ENCODE results near the gene ZFP62.

Gene ZFP62

GRCh38 chr5:180808461-180809000, 52.5 kb downstream of the ZFP62 start:
- no peak for DNase-seq (ENCODE audit: extremely low spot score)
- ChIA-PET POLR2A (interaction anchor here (0.6 kb wide), 1 partner anchor 246 kb away, joined by 4 read pairs; no protein-coding TSS in a partner anchor), CTCF (interaction anchor here (0.9 to 3.1 kb wide), 6 partner anchors 9 to 60 kb away, joined by 4 to 9 read pairs (median 6); no protein-coding TSS in a partner anchor)
- TF ChIP-seq CTCF (IDR thresholded peaks at IDR 0.05; ENCODE audit: control extremely low read depth, extremely low read depth, low read depth, missing control alignments): no peak

- TF ChIP-seq CTCF (IDR thresholded peaks at IDR 0.05; ENCODE audit: control extremely low read depth, extremely low read depth, low read depth, missing control alignments): no peak
- no peak for DNase-seq (ENCODE audit: extremely low spot score)
- ChIA-PET CTCF (interaction anchor here (0.9 to 3.1 kb wide), 10 partner anchors 9 to 61 kb away, joined by 3 to 9 read pairs (median 6); no protein-coding TSS in a partner anchor), POLR2A (interaction anchor here (0.6 kb wide), 1 partner anchor 247 kb away, joined by 4 read pairs; no protein-coding TSS in a partner anchor)
Observed at GRCh38 chr5:180807654-180808414, 53.2 kb downstream of the ZFP62 start.

- ChIA-PET CTCF (interaction anchor here (1.5 to 3.1 kb wide), 7 partner anchors 10 to 62 kb away, joined by 3 to 9 read pairs (median 7); no protein-coding TSS in a partner anchor), POLR2A (no interaction called here)
- no peak for TF ChIP-seq CTCF (IDR thresholded peaks at IDR 0.05; ENCODE audit: control extremely low read depth, extremely low read depth, low read depth, missing control alignments)
- no peak for DNase-seq (ENCODE audit: extremely low spot score)
Observed at GRCh38 chr5:180807046-180807445, 54.0 kb downstream of the ZFP62 start.

GRCh38 chr5:180806351-180807011, 54.6 kb downstream of the ZFP62 start:
- ChIA-PET POLR2A (no interaction called here), CTCF (interaction anchor here (1.5 to 3.1 kb wide), 7 partner anchors 11 to 62 kb away, joined by 3 to 9 read pairs (median 7); no protein-coding TSS in a partner anchor)
- no peak for TF ChIP-seq CTCF (IDR thresholded peaks at IDR 0.05; ENCODE audit: control extremely low read depth, extremely low read depth, low read depth, missing control alignments)
- DNase-seq (ENCODE audit: extremely low spot score): no peak

- no peak for DNase-seq (ENCODE audit: extremely low spot score)
- CTCF ChIA-PET: interaction anchor here (1.2 to 1.4 kb wide), 2 partner anchors 27 to 65 kb away, joined by 4 to 5 read pairs; no protein-coding TSS in a partner anchor
- no peak for TF ChIP-seq CTCF (IDR thresholded peaks at IDR 0.05; ENCODE audit: control extremely low read depth, extremely low read depth, low read depth, missing control alignments)
- POLR2A ChIA-PET: no interaction called here
Observed at GRCh38 chr5:180804129-180804618, 56.9 kb downstream of the ZFP62 start.
